AG09309 (cell line): ENCODE results near the gene SYT13.
A peak's percentile ranks its signal among the peaks of the same experiment; 100 is the strongest.

Source experiments
- DNase-seq: peaks from one replicate; pipeline ENCODE4 v3.0.0-alpha.2; 2010; ENCODE audit warnings: low read depth
- H3K4me3 ChIP-seq: 2 replicates; pipeline ENCODE4 v1.5.1; 2011; ENCODE audit warnings: mild to moderate bottlenecking, low read depth, low read length, moderate library complexity; ENCODE audit not compliant: control insufficient read depth
- TF ChIP-seq, protein P1 (sequence below): IDR thresholded peaks from 2 replicates; pipeline ENCODE4 v1.5.1; 2011; ENCODE audit warnings: mild to moderate bottlenecking, low read depth, low read length, inconsistent platforms; ENCODE audit not compliant: insufficient read depth, control insufficient read depth; ENCODE audit errors: missing control alignments

Gene SYT13

DNA sequence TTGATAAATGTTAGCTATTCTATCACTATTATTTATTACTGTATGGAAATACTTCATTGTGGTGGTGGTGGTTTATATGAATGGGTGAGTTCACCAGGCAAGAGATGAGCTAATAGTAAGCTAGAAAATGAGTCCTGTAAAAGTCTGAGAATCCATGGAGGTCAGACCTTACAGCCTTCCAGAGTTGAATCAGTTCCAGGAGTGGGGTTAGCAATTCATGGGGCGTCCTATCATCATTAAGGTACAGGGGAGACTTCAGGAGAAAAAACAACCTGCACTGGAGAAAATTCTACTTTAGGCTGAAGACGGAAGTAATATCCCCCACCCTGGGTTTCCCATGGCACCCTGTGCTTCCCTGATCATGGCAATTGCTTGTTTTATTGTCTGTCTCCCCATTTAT is 6.5 kb downstream of the SYT13 start:
- DNase-seq, result no peak
- H3K4me3 ChIP-seq, result no peak overlapping the region
- TF ChIP-seq, protein P1, sequence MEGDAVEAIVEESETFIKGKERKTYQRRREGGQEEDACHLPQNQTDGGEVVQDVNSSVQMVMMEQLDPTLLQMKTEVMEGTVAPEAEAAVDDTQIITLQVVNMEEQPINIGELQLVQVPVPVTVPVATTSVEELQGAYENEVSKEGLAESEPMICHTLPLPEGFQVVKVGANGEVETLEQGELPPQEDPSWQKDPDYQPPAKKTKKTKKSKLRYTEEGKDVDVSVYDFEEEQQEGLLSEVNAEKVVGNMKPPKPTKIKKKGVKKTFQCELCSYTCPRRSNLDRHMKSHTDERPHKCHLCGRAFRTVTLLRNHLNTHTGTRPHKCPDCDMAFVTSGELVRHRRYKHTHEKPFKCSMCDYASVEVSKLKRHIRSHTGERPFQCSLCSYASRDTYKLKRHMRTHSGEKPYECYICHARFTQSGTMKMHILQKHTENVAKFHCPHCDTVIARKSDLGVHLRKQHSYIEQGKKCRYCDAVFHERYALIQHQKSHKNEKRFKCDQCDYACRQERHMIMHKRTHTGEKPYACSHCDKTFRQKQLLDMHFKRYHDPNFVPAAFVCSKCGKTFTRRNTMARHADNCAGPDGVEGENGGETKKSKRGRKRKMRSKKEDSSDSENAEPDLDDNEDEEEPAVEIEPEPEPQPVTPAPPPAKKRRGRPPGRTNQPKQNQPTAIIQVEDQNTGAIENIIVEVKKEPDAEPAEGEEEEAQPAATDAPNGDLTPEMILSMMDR, result no peak

DNA sequence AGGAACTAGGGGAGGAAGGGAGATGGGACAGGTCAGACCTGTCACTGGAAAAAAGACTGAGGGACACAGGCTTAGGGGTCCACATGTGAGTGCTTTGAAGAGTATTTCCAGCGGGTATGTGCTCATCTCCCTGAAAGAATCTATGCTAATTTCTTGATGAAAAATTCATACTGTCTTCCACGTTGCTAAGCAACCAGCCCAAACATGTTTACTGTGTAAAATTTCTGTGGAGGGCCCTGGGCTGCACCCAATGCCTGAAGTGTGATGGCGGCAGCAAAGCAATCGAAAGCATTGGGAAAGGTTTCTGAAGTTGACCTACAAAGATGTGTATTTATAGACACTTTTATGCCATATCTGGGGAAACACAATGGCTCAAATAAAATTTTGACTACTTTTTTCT is 7.4 kb downstream of the SYT13 start:
- no peak overlapping the region for H3K4me3 ChIP-seq
- DNase-seq, result no peak
- TF ChIP-seq, protein P1, result no peak

DNA sequence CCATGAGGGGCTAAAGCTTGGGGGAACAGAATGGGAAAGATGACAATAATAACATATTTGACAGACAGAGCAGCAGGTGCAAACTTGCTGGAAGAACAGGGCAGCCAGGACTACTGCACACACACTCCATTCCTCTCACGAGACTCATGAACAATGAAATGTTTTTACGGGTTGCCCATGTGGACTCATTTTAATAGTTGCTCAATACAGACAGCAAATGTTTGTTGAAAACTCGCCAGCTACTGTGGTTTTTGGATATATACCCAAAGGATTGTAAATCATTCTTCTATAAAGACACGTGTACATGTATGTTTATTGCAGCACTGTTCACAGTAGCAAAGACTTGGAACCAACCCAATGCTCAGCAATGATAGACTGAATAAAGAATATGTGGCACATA is 10.3 kb downstream of the SYT13 start:
- DNase-seq, result peak; percentile 10
- TF ChIP-seq, protein P1, result no peak
- no peak overlapping the region for H3K4me3 ChIP-seq

DNA sequence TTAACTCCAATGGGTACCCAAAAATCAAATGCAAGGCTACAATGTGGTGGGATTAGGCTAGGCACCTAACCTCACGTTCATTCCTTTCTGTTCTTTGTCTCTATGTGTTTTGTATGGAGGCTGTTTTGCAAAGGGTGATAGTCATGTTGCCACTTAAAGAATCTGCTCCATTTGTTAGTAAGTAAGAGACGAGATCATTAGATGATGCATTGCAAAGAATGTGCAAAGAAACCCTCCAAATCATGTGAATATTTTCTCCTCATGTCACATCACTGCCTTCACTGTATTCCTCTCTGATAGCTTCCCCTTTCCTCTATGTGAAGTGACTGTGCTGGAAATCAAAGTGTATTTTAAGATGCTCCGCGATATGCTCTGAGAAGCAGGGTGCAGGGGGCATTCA is 11.9 kb downstream of the SYT13 start:
- no peak for DNase-seq
- TF ChIP-seq, protein P1, result no peak
- H3K4me3 ChIP-seq, result no peak overlapping the region

DNA sequence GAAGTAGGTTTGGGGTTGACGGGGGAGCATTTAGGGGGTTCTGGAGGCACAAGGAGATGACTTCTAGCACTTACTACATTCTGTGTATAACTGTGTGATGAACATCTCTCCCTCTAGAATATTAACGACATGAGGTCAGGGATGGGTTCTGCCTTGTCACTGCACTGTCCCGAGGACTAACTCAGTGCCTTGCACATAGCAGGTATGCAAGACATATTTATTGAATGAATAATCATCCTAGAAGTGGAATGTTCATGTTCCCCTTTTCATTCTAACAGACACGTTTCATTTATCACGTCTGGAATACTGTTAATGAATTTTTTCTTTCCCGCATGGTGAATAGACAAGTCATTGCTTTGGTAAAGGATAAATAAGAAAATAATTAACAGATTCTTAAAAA is 12.6 kb downstream of the SYT13 start:
- DNase-seq, result no peak
- TF ChIP-seq, protein P1, result no peak
- no peak overlapping the region for H3K4me3 ChIP-seq

DNA sequence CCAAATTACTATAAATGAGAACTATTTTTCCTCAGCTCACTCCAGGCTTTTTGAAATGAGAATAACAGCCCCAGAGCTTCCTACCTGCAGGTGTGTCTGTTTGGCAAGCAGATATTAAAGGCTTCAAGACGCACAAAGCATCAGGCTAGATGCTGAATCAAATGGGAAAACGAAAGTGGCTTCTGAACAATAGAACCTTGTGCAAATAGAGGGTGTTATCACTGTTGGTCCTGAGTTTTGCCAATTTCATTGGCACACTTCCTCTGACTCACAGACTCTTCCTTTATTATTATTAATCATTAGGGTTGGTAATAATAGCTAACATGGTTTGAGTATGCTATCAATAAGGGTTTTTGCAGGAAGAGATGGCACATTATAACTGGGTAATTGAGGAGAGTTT is 13.4 kb downstream of the SYT13 start:
- H3K4me3 ChIP-seq, result no peak overlapping the region
- DNase-seq, result no peak
- TF ChIP-seq, protein P1, result no peak
